Neural progenitor cell (in vitro differentiated cells): ENCODE measurements around the gene HUWE1. TPM values are rescaled to one million over a fixed set of nuclear protein-coding genes. Genes with fewer than 3 reads are reported as not detected.

Experiments used
- DNase-seq: peaks from one replicate; pipeline ENCODE4 v3.0.0-alpha.2; 2016; ENCODE audit warnings: low spot score
- H2AFZ ChIP-seq: fragments of 200-600 bp; sonication (generic); replicated peaks from 2 replicates; pipeline ENCODE4 v1.6.1; 2016; ENCODE audit warnings: antibody characterized with exemption
- H3F3A ChIP-seq: fragments of 200-600 bp; sonication (generic); 2 replicates; pipeline ENCODE4 v1.6.1; 2016; ENCODE audit warnings: antibody characterized with exemption, low read depth
- H3K27ac ChIP-seq: fragments of 200-600 bp; sonication (generic); 2 replicates; pipeline ENCODE4 v1.5.1; 2016; ENCODE audit warnings: mild to moderate bottlenecking
- H3K27me3 ChIP-seq: fragments of 200-600 bp; sonication (generic); 2 replicates; pipeline ENCODE4 v1.6.1; 2016; ENCODE audit warnings: mild to moderate bottlenecking, moderate library complexity
- H3K36me3 ChIP-seq: fragments of 200-600 bp; sonication (generic); 2 replicates; pipeline ENCODE4 v1.5.1; 2016
- H3K4me1 ChIP-seq: fragments of 200-600 bp; sonication (generic); 2 replicates; pipeline ENCODE4 v1.6.1; 2016; ENCODE audit warnings: mixed run types
- H3K4me2 ChIP-seq: fragments of 200-600 bp; sonication (generic); 2 replicates; pipeline ENCODE4 v1.6.1; 2016
- H3K4me3 ChIP-seq: fragments of 200-600 bp; sonication (generic); 2 replicates; pipeline ENCODE4 v1.5.1; 2016
- H3K79me2 ChIP-seq: fragments of 200-600 bp; sonication (generic); 2 replicates; pipeline ENCODE4 v1.6.1; 2016; ENCODE audit warnings: low read depth
- H3K9ac ChIP-seq: fragments of 200-600 bp; sonication (generic); 2 replicates; pipeline ENCODE4 v1.6.1; 2016
- H3K9me3 ChIP-seq: fragments of 200-600 bp; sonication (generic); 2 replicates; pipeline ENCODE4 v1.5.1; 2016; ENCODE audit warnings: low read depth
- H4K20me1 ChIP-seq: fragments of 200-600 bp; sonication (generic); 2 replicates; pipeline ENCODE4 v1.6.1; 2016; ENCODE audit warnings: low read depth
- H3K27ac Mint-ChIP-seq: 3 replicates; pipeline ENCODE4 v1.8.0; 2021; ENCODE audit warnings: mixed read lengths
- H3K27me3 Mint-ChIP-seq: 2 replicates; pipeline ENCODE4 v1.8.0; 2022; ENCODE audit warnings: low read depth, mild to moderate bottlenecking, inconsistent platforms, moderate library complexity, mixed read lengths; ENCODE audit not compliant: insufficient read depth
- H3K36me3 Mint-ChIP-seq: 3 replicates; pipeline ENCODE4 v1.8.0; 2021; ENCODE audit warnings: mixed read lengths
- H3K4me1 Mint-ChIP-seq: 3 replicates; pipeline ENCODE4 v1.8.0; 2021; ENCODE audit warnings: mixed read lengths
- H3K4me3 Mint-ChIP-seq: 3 replicates; pipeline ENCODE4 v1.8.0; 2021; ENCODE audit warnings: mild to moderate bottlenecking, moderate library complexity, mixed read lengths
- H3K9me3 Mint-ChIP-seq: 3 replicates; pipeline ENCODE4 v1.8.0; 2020; ENCODE audit warnings: mixed read lengths
- EZH2 ChIP-seq: fragments of 200-600 bp; sonication (generic); IDR thresholded peaks from 2 replicates; pipeline ENCODE4 v1.6.1; 2017; ENCODE audit warnings: antibody characterized with exemption, mild to moderate bottlenecking, moderate library complexity
- EZH2phosphoT487 ChIP-seq: fragments of 200-600 bp; sonication (generic); IDR thresholded peaks from 2 replicates; pipeline ENCODE4 v1.6.1; 2017; ENCODE audit warnings: antibody characterized with exemption
- microRNA counts: library from miRNA; unstranded; fragments of <30 nt; microRNA quantifications from one replicate; lab custom pipeline; 2016
- microRNA-seq: library from miRNA; unstranded; fragments of <30 nt; microRNA quantifications from one replicate; pipeline ENCODE4, GENCODE V29; 2016
- small RNA-seq: library from RNA; depleted of rRNA; stranded (forward); fragments of <200 nt; gene quantifications from one replicate; pipeline ENCODE3, GENCODE V24; 2015
- total RNA-seq: library from RNA; depleted of rRNA; stranded (reverse); fragments of >200 nt; gene quantifications from 2 replicates; pipeline ENCODE4 v1.2.3, GENCODE V29; 2015; ENCODE audit warnings: low replicate concordance
- TF ChIP-seq, protein P1 (sequence below): fragments of 200-600 bp; sonication (generic); IDR thresholded peaks from 2 replicates; pipeline ENCODE4 v1.5.1; 2017; ENCODE audit warnings: antibody characterized with exemption, mild to moderate bottlenecking

The HUWE1 gene
- total RNA-seq, 1 donor from 2014 or later, result 149 TPM

DNA sequence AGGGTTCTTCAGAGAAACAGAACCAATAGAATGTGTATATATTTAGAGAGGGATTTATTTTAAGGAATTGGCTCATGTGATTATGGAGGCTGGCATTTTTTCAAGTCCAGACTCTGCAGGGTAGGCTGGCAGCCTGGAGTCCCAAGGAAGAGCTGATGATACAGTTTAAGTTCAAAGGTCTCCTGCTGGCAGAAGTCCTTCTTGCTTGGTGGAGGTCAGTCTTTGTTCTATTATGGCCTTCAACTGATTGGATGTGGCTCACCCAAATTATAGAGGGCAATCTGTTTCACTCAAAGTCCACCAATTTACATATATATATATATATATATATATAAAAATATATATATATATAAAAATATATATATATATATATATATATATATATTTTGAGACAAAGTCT lies 200.2 kb downstream of the HUWE1 start:
- Mint-ChIP-seq H3K27me3 (peaks cover 7% of the 10 kb centered on the region), H3K4me3 (no peak overlapping the region), H3K9me3 (peaks cover 2% of the 10 kb centered on the region), H3K27ac (no peak overlapping the region), H3K4me1 (peaks cover under 1% of the 10 kb centered on the region), H3K36me3 (no peaks in the 10 kb centered on the region)
- Histone ChIP-seq H3K36me3 (no peaks in the 10 kb centered on the region), H2AFZ (no peak overlapping the region), H3K4me2 (no peak overlapping the region), H3K79me2 (no peaks in the 10 kb centered on the region), H3F3A (no peaks in the 10 kb centered on the region), H3K27me3 (no peaks in the 10 kb centered on the region), H4K20me1 (no peaks in the 10 kb centered on the region), H3K9me3 (no peaks in the 10 kb centered on the region), H3K4me1 (no peaks in the 10 kb centered on the region), H3K27ac (no peak overlapping the region), H3K4me3 (no peak overlapping the region), H3K9ac (no peak overlapping the region)
- TF ChIP-seq, protein P1, sequence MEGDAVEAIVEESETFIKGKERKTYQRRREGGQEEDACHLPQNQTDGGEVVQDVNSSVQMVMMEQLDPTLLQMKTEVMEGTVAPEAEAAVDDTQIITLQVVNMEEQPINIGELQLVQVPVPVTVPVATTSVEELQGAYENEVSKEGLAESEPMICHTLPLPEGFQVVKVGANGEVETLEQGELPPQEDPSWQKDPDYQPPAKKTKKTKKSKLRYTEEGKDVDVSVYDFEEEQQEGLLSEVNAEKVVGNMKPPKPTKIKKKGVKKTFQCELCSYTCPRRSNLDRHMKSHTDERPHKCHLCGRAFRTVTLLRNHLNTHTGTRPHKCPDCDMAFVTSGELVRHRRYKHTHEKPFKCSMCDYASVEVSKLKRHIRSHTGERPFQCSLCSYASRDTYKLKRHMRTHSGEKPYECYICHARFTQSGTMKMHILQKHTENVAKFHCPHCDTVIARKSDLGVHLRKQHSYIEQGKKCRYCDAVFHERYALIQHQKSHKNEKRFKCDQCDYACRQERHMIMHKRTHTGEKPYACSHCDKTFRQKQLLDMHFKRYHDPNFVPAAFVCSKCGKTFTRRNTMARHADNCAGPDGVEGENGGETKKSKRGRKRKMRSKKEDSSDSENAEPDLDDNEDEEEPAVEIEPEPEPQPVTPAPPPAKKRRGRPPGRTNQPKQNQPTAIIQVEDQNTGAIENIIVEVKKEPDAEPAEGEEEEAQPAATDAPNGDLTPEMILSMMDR, result no peak
- TF ChIP-seq EZH2phosphoT487 (no peak), EZH2 (no peak)
- DNase-seq, result no peak

GRCh38 chrX:53483838-53484405 lies 202.6 kb downstream of the HUWE1 start:
- Mint-ChIP-seq H3K9me3 (peaks cover 2% of the 10 kb centered on the region), H3K36me3 (no peaks in the 10 kb centered on the region), H3K4me3 (no peak overlapping the region), H3K27ac (no peak overlapping the region), H3K27me3 (peaks cover 4% of the 10 kb centered on the region), H3K4me1 (peaks cover 2% of the 10 kb centered on the region)
- no peak for DNase-seq
- H3K4me2 ChIP-seq, result no peak overlapping the region
- no peak overlapping the region for H2AFZ ChIP-seq
- no peaks in the 10 kb centered on the region for H3K79me2 ChIP-seq
- no peaks in the 10 kb centered on the region for H3K36me3 ChIP-seq
- no peak overlapping the region for H3K27ac ChIP-seq
- no peaks in the 10 kb centered on the region for H3K4me1 ChIP-seq
- no peaks in the 10 kb centered on the region for H3K27me3 ChIP-seq
- H3K4me3 ChIP-seq, result no peak overlapping the region
- H3F3A ChIP-seq, result no peaks in the 10 kb centered on the region
- TF ChIP-seq EZH2phosphoT487 (no peak), EZH2 (no peak)
- TF ChIP-seq, protein P1, result no peak
- H3K9ac ChIP-seq, result no peak overlapping the region
- H3K9me3 ChIP-seq, result no peaks in the 10 kb centered on the region
- H4K20me1 ChIP-seq, result no peaks in the 10 kb centered on the region

DNA sequence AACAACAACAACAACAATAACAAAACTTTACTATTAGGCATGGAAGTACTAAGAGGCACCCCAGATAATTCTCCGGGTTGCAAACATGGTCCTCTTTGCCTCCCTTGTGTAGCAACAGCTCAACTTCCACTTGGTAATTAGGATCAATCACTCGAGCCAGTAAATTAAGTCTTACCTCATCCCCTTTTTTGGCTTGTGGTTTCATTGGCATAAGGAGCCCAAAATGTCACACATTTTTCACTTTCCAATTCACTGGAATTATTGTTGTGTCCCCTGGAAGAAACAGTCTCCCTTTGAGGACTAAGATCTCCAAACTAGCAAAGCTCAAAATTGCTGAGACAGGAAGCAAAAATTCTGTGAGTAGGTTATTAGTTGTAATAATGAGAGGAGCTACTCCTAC lies 203.1 kb downstream of the HUWE1 start:
- no peak overlapping the region for H3K4me3 Mint-ChIP-seq
- Histone ChIP-seq H3K4me2 (no peak overlapping the region), H3K79me2 (no peaks in the 10 kb centered on the region), H3K36me3 (no peaks in the 10 kb centered on the region), H3K4me1 (no peaks in the 10 kb centered on the region), H3K27ac (no peak overlapping the region), H3K9me3 (no peaks in the 10 kb centered on the region), H4K20me1 (no peaks in the 10 kb centered on the region), H3K9ac (no peak overlapping the region), H2AFZ (no peak overlapping the region), H3K27me3 (no peaks in the 10 kb centered on the region), H3K4me3 (no peak overlapping the region), H3F3A (no peaks in the 10 kb centered on the region)
- no peak overlapping the region for H3K27ac Mint-ChIP-seq
- H3K36me3 Mint-ChIP-seq, result no peaks in the 10 kb centered on the region
- DNase-seq, result no peak
- H3K27me3 Mint-ChIP-seq, result peaks cover 4% of the 10 kb centered on the region
- no peak for TF ChIP-seq EZH2phosphoT487
- TF ChIP-seq, protein P1, result no peak
- no peak for TF ChIP-seq EZH2
- peaks cover 2% of the 10 kb centered on the region for H3K4me1 Mint-ChIP-seq
- peaks cover 5% of the 10 kb centered on the region for H3K9me3 Mint-ChIP-seq

MicroRNA genes within 50 kb of the gene (microRNA counts, 767-probe panel; counts per million panel counts)
- 460 counts per million, percentile 90 among the panel's probes with 10 or more counts for microRNA hsa-miR-98 (lab: Ali Mortazavi, UCI)

Small RNA genes lying within 50 kb of the gene (microRNA-seq; reads per million reads assigned to microRNA genes)
- gene MIR98 (14.3 reads per million, percentile 45 among the genes with 10 or more reads in this experiment), gene MIRLET7F2 (8.4 reads per million, percentile 33 among the genes with 10 or more reads in this experiment)

Small RNA genes lying within 50 kb of the gene (small RNA-seq; reads per million reads assigned to genes)
- gene MIR98 (0.52 reads per million, percentile 56 among the genes with 10 or more reads in this experiment), gene MIRLET7F2 (0.16 reads per million)
